Activated CD8-positive, alpha-beta T cell treated with anti-CD3 and anti-CD28 coated beads for 36 hours (primary cell): ENCODE measurements around the gene ATP7B. TPM values are rescaled to one million over a fixed set of nuclear protein-coding genes. Genes with fewer than 3 reads are reported as not detected.

Experiments
- ATAC-seq: fragments of 200-7000 bp; cut with Tn5 transposase; one replicate; pipeline ENCODE4 v1.10.0; 2021; ENCODE audit warnings: mild to moderate bottlenecking, moderate library complexity
- CTCF ChIA-PET: fragments of 350-600 bp; sonication (Branson Sonifier 250); formaldehyde crosslinking; loops from one replicate; lab custom pipeline; 2021; ENCODE audit warnings: antibody characterized with exemption; lab: Charles Lee
- POLR2A ChIA-PET: fragments of 350-600 bp; sonication (Branson Sonifier 250); formaldehyde crosslinking; loops from one replicate; lab custom pipeline; 2021; ENCODE audit warnings: antibody characterized with exemption; lab: Charles Lee
- DNase-seq: peaks from one replicate; pipeline ENCODE4 v3.0.0-alpha.2; 2020
- H3K27ac Mint-ChIP-seq: one replicate; pipeline ENCODE4 v1.8.0; 2021; ENCODE audit warnings: mild to moderate bottlenecking, mixed read lengths
- H3K27me3 Mint-ChIP-seq: one replicate; pipeline ENCODE4 v1.8.0; 2021; ENCODE audit warnings: mixed read lengths
- H3K36me3 Mint-ChIP-seq: one replicate; pipeline ENCODE4 v1.8.0; 2021; ENCODE audit warnings: low read depth, mixed read lengths
- H3K4me1 Mint-ChIP-seq: one replicate; pipeline ENCODE4 v1.8.0; 2021; ENCODE audit warnings: low read depth, mixed read lengths
- H3K4me3 Mint-ChIP-seq: one replicate; pipeline ENCODE4 v1.8.0; 2021; ENCODE audit warnings: mild to moderate bottlenecking, moderate library complexity, mixed read lengths
- H3K9me3 Mint-ChIP-seq: one replicate; pipeline ENCODE4 v1.8.0; 2021; ENCODE audit warnings: mixed read lengths
- CTCF ChIP-seq: fragments of 200-600 bp; IDR thresholded peaks from one replicate; pipeline ENCODE4 v1.8.0; 2022; ENCODE audit warnings: antibody characterized with exemption, mild to moderate bottlenecking
- intact Hi-C: fragments of 100-400 bp; cut with micrococcal nuclease; formaldehyde crosslinking; loops from one replicate; pipeline ENCODE4 v1.10.0; 2022
- total RNA-seq, 2 experiments: library from RNA; stranded (reverse); gene quantifications; one replicate each; pipeline ENCODE4 v1.2.3, GENCODE V29; 2021

Gene ATP7B
- total RNA-seq, 2 experiments from 2014 or later, result 1.1 TPM

DNA sequence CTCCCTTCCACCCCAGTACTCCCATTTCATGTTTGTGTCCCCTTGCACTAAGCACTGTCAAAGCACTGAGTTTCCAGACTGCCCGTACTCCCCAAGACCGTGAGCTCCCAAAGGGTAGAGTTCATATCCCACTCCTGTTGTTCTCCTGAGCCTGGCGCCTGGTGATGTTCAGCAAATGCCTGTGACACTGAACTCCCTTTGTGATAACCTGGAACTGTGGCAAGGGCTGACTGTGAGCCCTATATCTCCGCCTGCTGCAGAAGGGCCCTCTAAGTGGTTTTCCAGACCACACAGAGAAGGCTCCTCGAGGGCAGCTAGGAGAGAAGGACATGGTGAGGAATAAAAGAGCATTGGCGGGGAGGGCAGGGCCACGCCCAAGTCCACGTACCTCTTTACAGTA, 67.5 kb downstream of the ATP7B start:
- Mint-ChIP-seq H3K36me3 (no peaks in the 10 kb centered on the region), H3K4me3 (no peak overlapping the region), H3K27ac (no peak overlapping the region), H3K4me1 (peaks cover 15% of the 10 kb centered on the region), H3K9me3 (no peaks in the 10 kb centered on the region), H3K27me3 (peaks cover 6% of the 10 kb centered on the region)
- DNase-seq, result no peak
- intact Hi-C loops, result no loop called here
- TF ChIP-seq CTCF, result no peak
- ChIA-PET CTCF (interaction anchor here (0.9 kb wide), 1 partner anchor 95 kb away, joined by 3 read pairs; no protein-coding TSS in a partner anchor), POLR2A (no interaction called here)
- ATAC-seq, result no peak

DNA sequence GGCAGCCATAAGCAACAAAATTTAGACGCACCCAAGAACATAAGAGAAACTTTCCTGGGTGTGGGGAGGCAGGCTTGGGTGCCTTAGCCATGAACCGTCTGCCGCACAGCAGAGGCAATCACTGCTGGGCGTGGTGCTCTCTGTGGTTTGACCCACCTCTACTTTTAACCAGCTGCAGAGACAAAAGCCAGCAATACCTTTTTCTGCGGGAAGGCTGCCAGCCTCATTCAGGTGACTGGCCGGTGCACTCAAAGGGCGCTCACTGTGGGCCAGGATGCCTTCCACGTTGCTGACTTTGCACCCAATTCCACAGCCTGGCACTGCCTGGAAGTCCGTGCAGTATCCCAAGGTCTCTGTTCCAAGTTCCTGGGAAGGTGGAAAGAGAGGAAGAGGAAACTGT, 69.1 kb downstream of the ATP7B start:
- Mint-ChIP-seq H3K27ac (no peak overlapping the region), H3K27me3 (peaks cover 6% of the 10 kb centered on the region), H3K4me1 (peaks cover 15% of the 10 kb centered on the region), H3K4me3 (no peak overlapping the region), H3K36me3 (no peaks in the 10 kb centered on the region), H3K9me3 (no peaks in the 10 kb centered on the region)
- ATAC-seq (no peak), DNase-seq (no peak)
- ChIA-PET CTCF (interaction anchor here (1.4 kb wide), 1 partner anchor 11 kb away, joined by 4 read pairs; no protein-coding TSS in a partner anchor), POLR2A (no interaction called here)
- intact Hi-C loops, result no loop called here
- TF ChIP-seq CTCF, result no peak

GRCh38 chr13:51938454-51938853, 72.8 kb downstream of the ATP7B start:
- no peaks in the 10 kb centered on the region for H3K9me3 Mint-ChIP-seq
- H3K4me1 Mint-ChIP-seq, result peaks cover 15% of the 10 kb centered on the region
- POLR2A ChIA-PET, result interaction anchor here (1.4 kb wide), 1 partner anchor 10 kb away, joined by 3 read pairs; no protein-coding TSS in a partner anchor
- no peak for ATAC-seq
- no peak for TF ChIP-seq CTCF
- intact Hi-C loops, result no loop called here
- peaks cover 3% of the 10 kb centered on the region for H3K27me3 Mint-ChIP-seq
- no peak for DNase-seq
- CTCF ChIA-PET, result interaction anchor here (1.0 kb wide), 1 partner anchor 12 kb away, joined by 3 read pairs; no protein-coding TSS in a partner anchor
- no peak overlapping the region for H3K4me3 Mint-ChIP-seq
- H3K36me3 Mint-ChIP-seq, result no peaks in the 10 kb centered on the region
- H3K27ac Mint-ChIP-seq, result no peak overlapping the region

DNA sequence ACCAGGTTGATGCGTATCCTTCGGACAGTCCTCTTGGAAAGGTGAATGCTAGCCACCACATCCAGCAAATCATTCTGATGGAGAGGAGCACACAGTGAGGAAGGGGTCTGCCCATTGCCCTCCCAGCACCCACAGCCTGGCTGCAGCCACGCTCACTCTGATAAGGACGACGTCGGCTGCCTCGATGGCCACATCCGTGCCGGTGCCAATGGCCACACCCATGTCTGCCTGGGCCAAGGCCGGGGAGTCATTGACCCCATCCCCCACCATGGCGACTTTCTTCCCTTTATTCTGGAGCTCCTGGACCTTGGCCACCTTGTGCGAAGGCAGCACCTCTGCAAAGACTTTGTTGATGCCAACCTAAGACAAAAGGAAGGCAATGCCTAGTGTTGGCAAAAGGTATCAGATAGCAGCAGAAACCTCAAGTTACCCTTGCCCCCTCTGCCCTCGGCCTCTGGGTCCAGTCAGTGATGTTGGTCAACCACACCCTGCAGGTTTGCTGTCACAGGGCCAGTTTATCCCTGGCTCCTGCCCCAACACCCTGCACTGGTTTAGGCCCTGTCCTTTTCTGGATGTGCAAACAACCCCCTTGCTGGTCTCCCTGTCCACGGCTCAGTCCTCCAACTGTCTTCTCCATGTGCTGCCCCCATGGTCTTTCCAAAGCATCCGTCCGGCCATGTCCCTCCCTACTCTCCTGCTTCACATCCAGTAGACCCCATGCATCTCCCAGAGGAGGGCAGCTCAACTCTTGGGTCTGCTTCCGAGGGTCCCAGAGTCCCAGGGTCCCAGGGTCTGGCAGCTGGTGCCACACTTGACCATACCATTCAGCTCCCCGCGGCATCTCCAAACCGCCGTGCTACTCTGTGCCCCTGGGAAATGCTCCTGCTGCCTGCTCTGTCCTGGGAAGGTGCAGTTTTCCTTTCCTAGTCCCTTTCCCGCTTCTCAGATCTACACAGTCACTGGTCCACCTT, 73.6 kb downstream of the ATP7B start:
- Mint-ChIP-seq H3K4me1 (peaks cover 9% of the 10 kb centered on the region), H3K27ac (no peak overlapping the region), H3K27me3 (no peaks in the 10 kb centered on the region), H3K36me3 (no peaks in the 10 kb centered on the region), H3K4me3 (no peak overlapping the region), H3K9me3 (no peaks in the 10 kb centered on the region)
- no peak for ATAC-seq
- ChIA-PET POLR2A (interaction anchor here (1.4 kb wide), 1 partner anchor 11 kb away, joined by 3 read pairs; no protein-coding TSS in a partner anchor), CTCF (interaction anchor here (0.6 kb wide), 1 partner anchor 9 kb away, joined by 3 read pairs; no protein-coding TSS in a partner anchor)
- no peak for DNase-seq
- no peak for TF ChIP-seq CTCF
- intact Hi-C loops, result no loop called here
